ENCODE results near the gene PARP4.

DNA sequence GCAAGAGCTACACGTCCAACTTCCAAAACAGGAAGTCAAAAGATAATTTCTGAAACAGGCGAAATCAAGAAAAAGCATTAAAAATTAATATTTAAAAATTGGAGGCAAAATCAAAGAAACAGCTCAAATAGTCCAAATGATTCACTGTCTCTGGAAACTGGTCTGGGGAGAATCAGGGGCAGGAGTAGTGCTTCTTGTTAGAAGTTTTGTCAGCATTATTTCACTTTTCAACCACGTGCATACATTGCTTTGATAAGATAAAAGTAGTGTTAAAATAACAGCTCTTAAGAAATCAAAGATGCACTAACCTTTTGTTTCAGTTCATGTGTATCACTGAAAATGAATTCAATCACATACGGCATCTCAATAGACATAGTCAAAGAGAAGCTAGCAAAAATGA lies 53.8 kb downstream of the PARP4 start:
- TF ChIP-seq, protein P1, sequence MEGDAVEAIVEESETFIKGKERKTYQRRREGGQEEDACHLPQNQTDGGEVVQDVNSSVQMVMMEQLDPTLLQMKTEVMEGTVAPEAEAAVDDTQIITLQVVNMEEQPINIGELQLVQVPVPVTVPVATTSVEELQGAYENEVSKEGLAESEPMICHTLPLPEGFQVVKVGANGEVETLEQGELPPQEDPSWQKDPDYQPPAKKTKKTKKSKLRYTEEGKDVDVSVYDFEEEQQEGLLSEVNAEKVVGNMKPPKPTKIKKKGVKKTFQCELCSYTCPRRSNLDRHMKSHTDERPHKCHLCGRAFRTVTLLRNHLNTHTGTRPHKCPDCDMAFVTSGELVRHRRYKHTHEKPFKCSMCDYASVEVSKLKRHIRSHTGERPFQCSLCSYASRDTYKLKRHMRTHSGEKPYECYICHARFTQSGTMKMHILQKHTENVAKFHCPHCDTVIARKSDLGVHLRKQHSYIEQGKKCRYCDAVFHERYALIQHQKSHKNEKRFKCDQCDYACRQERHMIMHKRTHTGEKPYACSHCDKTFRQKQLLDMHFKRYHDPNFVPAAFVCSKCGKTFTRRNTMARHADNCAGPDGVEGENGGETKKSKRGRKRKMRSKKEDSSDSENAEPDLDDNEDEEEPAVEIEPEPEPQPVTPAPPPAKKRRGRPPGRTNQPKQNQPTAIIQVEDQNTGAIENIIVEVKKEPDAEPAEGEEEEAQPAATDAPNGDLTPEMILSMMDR (IDR thresholded peaks at IDR 0.05; ENCODE audit: extremely low read depth in 1 of 2, insufficient read depth in 1 of 2, low read depth in 1 of 2, low read length in 2 of 2), result no peak
- TF ChIP-seq, protein P2, sequence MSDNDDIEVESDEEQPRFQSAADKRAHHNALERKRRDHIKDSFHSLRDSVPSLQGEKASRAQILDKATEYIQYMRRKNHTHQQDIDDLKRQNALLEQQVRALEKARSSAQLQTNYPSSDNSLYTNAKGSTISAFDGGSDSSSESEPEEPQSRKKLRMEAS (IDR thresholded peaks at IDR 0.05; ENCODE audit: insufficient read depth, insufficient read length), result no peak
- TF ChIP-seq EZH2 (IDR thresholded peaks at IDR 0.05; ENCODE audit: borderline replicate concordance, low read depth, low read length, severe bottlenecking) (no peak), MYC (IDR thresholded peaks at IDR 0.05; ENCODE audit: low read depth, low read length) (no peak), POLR2A (IDR thresholded peaks at IDR 0.05; ENCODE audit: low read depth, low read length) (no peak), POLR2AphosphoS5 (IDR thresholded peaks at IDR 0.05; ENCODE audit: insufficient read depth, low read depth, low read length) (no peak), GATA2 (IDR thresholded peaks at IDR 0.05; ENCODE audit: insufficient read depth, insufficient read length, low read depth, low read length) (no peak)

Data from endothelial cell of umbilical vein (primary cell).